GM12874 (cell line): ENCODE results near the gene APOA4.

Source experiments
- CTCF ChIP-seq: IDR thresholded peaks from 2 replicates; pipeline ENCODE4 v1.5.1; 2011; ENCODE audit warnings: low read depth, mild to moderate bottlenecking, control low read depth, low read length, moderate library complexity; ENCODE audit not compliant: insufficient read depth

The APOA4 gene

GRCh38 chr11:116804001-116804400 lies 19.1 kb downstream of the APOA4 start:
- TF ChIP-seq CTCF = no peak

GRCh38 chr11:116800610-116801009 lies 22.5 kb downstream of the APOA4 start:
- TF ChIP-seq CTCF = no peak

GRCh38 chr11:116798368-116798767 lies 24.7 kb downstream of the APOA4 start:
- no peak for TF ChIP-seq CTCF

GRCh38 chr11:116797816-116798215 lies 25.3 kb downstream of the APOA4 start:
- no peak for TF ChIP-seq CTCF

- no peak for TF ChIP-seq CTCF
Measured at GRCh38 chr11:116796548-116796947, 26.6 kb downstream of the APOA4 start.

GRCh38 chr11:116794851-116795250 lies 28.3 kb downstream of the APOA4 start:
- no peak for TF ChIP-seq CTCF

- no peak for TF ChIP-seq CTCF
Measured at GRCh38 chr11:116793772-116794097, 29.4 kb downstream of the APOA4 start.
